HepG2 (cell line): ENCODE measurements around the gene UBE3B. TPM values are rescaled to one million over a fixed set of nuclear protein-coding genes. Genes with fewer than 3 reads are reported as not detected.

Experiments
- CSRNP2 ChIP-seq: sonication (generic); formaldehyde crosslinking; conservative IDR thresholded peaks from 2 replicates; pipeline ENCODE4 v1.8.0; 2022; ENCODE audit warnings: low read depth, missing genetic modification reagents
- KMT2A ChIP-seq: sonication (generic); formaldehyde crosslinking; IDR thresholded peaks from 2 replicates; pipeline ENCODE4 v1.4.0; 2020; ENCODE audit warnings: missing genetic modification reagents
- MED8 ChIP-seq: sonication (generic); formaldehyde crosslinking; IDR thresholded peaks from 2 replicates; pipeline ENCODE4 v1.8.1; 2023; ENCODE audit warnings: mild to moderate bottlenecking, missing genetic modification reagents; ENCODE audit not compliant: insufficient replicate concordance
- PAWR ChIP-seq: sonication (generic); formaldehyde crosslinking; IDR thresholded peaks from 2 replicates; pipeline ENCODE4 v1.4.0; 2020; ENCODE audit warnings: missing genetic modification reagents, mild to moderate bottlenecking, borderline replicate concordance
- POLR2G ChIP-seq: fragments of 200-400 bp; formaldehyde crosslinking; IDR thresholded peaks from 2 replicates; pipeline ENCODE4 v1.6.1; 2018; ENCODE audit warnings: mild to moderate bottlenecking, low read depth, low read length, moderate library complexity
- RFX3 ChIP-seq: IDR thresholded peaks from 2 replicates; pipeline ENCODE4 v1.6.1; 2016; ENCODE audit warnings: missing biosample characterization, missing genetic modification reagents
- TAF1 ChIP-seq: sonication (generic); formaldehyde crosslinking; IDR thresholded peaks from 2 replicates; pipeline ENCODE4 v1.4.0; 2020; ENCODE audit warnings: missing genetic modification reagents
- ZBTB1 ChIP-seq: sonication (generic); formaldehyde crosslinking; IDR thresholded peaks from 2 replicates; pipeline ENCODE4 v1.4.0; 2020; ENCODE audit warnings: missing genetic modification reagents, borderline replicate concordance
- ZBTB38 ChIP-seq: sonication (generic); formaldehyde crosslinking; IDR thresholded peaks from 2 replicates; pipeline ENCODE4 v1.5.1; 2020; ENCODE audit warnings: mild to moderate bottlenecking, missing genetic modification reagents
- ZNF253 ChIP-seq: sonication (generic); formaldehyde crosslinking; IDR thresholded peaks from 2 replicates; pipeline ENCODE4 v1.8.0; 2022; ENCODE audit warnings: mild to moderate bottlenecking, missing genetic modification reagents, borderline replicate concordance
- ZNF34 ChIP-seq: sonication (generic); formaldehyde crosslinking; IDR thresholded peaks from 2 replicates; pipeline ENCODE4 v1.4.0; 2020; ENCODE audit warnings: mild to moderate bottlenecking, missing genetic modification reagents, borderline replicate concordance
- ZNF7 ChIP-seq: IDR thresholded peaks from 2 replicates; pipeline ENCODE4 v1.6.1; 2016; ENCODE audit warnings: missing biosample characterization, missing genetic modification reagents
- ZNF740 ChIP-seq: sonication (generic); formaldehyde crosslinking; IDR thresholded peaks from 2 replicates; pipeline ENCODE4 v1.4.0; 2020; ENCODE audit warnings: missing genetic modification reagents
- polyA plus RNA-seq, 8 experiments: library from polyadenylated mRNA; depleted of rRNA in 3 of 8; stranded (reverse) in 7 of 8; unstranded in 1 of 8; fragments of >200 nt; fragmentation: Illumina TruSeq in 4 of 8; extraction: Trizol in 4 of 8; gene quantifications; 2 replicates each; pipeline versions ENCODE4 v1.2.1 to v1.2.3, GENCODE V29; 2011 to 2016; ENCODE audit warnings: low read depth in 4 of 8, missing spikeins in 1 of 8, mixed read lengths in 1 of 8; ENCODE audit not compliant: insufficient read depth in 1 of 8
- total RNA-seq, 5 experiments: library from RNA; depleted of rRNA; stranded (reverse); fragments of >200 nt; fragmentation: Illumina TruSeq; extraction: Trizol; gene quantifications; 2 replicates each; pipeline ENCODE4 v1.2.3, GENCODE V29; 2016; ENCODE audit warnings: low read depth in 1 of 5
- TF ChIP-seq, protein P1 (sequence below): sonication (generic); formaldehyde crosslinking; IDR thresholded peaks from 2 replicates; pipeline ENCODE4 v1.4.0; 2020; ENCODE audit warnings: mild to moderate bottlenecking, missing genetic modification reagents
- TF ChIP-seq, protein P2 (sequence below): sonication (generic); formaldehyde crosslinking; IDR thresholded peaks from 2 replicates; pipeline ENCODE4 v1.4.0; 2020; ENCODE audit warnings: missing genetic modification reagents, mild to moderate bottlenecking, borderline replicate concordance
- TF ChIP-seq, protein P3 (sequence below): sonication (generic); formaldehyde crosslinking; IDR thresholded peaks from 2 replicates; pipeline ENCODE4 v1.5.0; 2020; ENCODE audit warnings: mild to moderate bottlenecking, missing genetic modification reagents

UBE3B gene
- total and polyA plus RNA-seq, 2 of the 13 experiments (the other 11 are each of a cell fraction or from before 2014, with no cell fraction given) = 22.7 to 25.3 TPM

DNA sequence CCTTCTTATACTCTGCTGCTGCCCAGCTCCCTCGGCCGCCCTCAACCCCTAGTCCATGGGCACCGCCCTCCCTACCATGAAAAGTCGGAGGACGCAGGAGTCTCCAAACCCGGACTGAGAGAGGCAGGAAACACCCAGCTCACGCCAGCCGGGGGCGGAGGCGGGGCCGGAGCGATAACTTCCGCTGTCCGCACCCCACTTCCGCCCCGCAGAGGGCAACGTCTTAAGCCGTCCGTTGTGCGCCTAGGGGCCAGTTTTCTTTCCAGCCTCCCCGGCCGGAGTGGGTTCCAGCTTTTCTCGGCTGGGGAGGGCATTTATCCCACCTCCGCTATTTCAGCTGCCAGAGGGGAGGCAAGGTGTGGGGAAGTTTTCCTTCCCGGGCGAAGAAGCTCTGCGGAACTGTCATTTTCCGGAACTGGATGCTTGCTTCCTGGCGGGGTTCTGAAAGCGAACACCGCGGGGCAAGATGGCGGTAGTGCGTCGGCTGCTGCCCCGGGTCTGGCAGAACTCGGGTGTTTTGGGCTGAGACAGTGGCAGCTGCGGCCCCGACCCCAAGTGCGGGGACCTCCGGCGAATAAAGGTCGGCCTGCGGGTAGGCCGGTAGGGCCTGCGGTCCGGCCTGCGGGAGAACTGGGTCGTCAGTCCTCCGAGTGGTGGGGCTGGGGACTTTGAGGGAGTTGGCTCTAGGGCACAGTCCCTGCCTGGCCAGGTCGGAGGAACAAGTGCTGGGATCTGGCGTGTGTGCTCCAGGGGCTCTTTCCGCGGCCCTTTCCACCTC, at the start of gene UBE3B, which contains the start of gene KCTD10 (continued):
- TF ChIP-seq, protein P1, sequence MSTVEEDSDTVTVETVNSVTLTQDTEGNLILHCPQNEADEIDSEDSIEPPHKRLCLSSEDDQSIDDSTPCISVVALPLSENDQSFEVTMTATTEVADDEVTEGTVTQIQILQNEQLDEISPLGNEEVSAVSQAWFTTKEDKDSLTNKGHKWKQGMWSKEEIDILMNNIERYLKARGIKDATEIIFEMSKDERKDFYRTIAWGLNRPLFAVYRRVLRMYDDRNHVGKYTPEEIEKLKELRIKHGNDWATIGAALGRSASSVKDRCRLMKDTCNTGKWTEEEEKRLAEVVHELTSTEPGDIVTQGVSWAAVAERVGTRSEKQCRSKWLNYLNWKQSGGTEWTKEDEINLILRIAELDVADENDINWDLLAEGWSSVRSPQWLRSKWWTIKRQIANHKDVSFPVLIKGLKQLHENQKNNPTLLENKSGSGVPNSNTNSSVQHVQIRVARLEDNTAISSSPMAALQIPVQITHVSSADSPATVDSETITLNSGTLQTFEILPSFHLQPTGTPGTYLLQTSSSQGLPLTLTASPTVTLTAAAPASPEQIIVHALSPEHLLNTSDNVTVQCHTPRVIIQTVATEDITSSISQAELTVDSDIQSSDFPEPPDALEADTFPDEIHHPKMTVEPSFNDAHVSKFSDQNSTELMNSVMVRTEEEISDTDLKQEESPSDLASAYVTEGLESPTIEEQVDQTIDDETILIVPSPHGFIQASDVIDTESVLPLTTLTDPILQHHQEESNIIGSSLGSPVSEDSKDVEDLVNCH (CRISPR knock-in tag) = no peak
- TF ChIP-seq, protein P2, sequence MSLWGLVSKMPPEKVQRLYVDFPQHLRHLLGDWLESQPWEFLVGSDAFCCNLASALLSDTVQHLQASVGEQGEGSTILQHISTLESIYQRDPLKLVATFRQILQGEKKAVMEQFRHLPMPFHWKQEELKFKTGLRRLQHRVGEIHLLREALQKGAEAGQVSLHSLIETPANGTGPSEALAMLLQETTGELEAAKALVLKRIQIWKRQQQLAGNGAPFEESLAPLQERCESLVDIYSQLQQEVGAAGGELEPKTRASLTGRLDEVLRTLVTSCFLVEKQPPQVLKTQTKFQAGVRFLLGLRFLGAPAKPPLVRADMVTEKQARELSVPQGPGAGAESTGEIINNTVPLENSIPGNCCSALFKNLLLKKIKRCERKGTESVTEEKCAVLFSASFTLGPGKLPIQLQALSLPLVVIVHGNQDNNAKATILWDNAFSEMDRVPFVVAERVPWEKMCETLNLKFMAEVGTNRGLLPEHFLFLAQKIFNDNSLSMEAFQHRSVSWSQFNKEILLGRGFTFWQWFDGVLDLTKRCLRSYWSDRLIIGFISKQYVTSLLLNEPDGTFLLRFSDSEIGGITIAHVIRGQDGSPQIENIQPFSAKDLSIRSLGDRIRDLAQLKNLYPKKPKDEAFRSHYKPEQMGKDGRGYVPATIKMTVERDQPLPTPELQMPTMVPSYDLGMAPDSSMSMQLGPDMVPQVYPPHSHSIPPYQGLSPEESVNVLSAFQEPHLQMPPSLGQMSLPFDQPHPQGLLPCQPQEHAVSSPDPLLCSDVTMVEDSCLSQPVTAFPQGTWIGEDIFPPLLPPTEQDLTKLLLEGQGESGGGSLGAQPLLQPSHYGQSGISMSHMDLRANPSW (CRISPR knock-in tag) = no peak
- TF ChIP-seq ZBTB1 (CRISPR knock-in tag) = no peak
- no peak for TF ChIP-seq ZNF7 (CRISPR knock-in tag)
- peak; percentile 94 for TF ChIP-seq MED8
- no peak for TF ChIP-seq PAWR (CRISPR knock-in tag)
- no peak for TF ChIP-seq CSRNP2 (CRISPR knock-in tag)
- 0 out of 2 replicates have a peak, but pooled peaks have one; percentile 76 for TF ChIP-seq ZNF34 (CRISPR knock-in tag)
- TF ChIP-seq, protein P3, sequence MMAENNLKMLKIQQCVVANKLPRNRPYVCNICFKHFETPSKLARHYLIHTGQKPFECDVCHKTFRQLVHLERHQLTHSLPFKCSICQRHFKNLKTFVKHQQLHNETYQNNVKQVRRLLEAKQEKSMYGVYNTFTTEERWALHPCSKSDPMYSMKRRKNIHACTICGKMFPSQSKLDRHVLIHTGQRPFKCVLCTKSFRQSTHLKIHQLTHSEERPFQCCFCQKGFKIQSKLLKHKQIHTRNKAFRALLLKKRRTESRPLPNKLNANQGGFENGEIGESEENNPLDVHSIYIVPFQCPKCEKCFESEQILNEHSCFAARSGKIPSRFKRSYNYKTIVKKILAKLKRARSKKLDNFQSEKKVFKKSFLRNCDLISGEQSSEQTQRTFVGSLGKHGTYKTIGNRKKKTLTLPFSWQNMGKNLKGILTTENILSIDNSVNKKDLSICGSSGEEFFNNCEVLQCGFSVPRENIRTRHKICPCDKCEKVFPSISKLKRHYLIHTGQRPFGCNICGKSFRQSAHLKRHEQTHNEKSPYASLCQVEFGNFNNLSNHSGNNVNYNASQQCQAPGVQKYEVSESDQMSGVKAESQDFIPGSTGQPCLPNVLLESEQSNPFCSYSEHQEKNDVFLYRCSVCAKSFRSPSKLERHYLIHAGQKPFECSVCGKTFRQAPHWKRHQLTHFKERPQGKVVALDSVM (CRISPR knock-in tag) = peak; percentile 55; the same call in 1 of the 2 replicates
- TF ChIP-seq KMT2A (CRISPR knock-in tag) = peak; percentile 86
- peak; percentile 90 for TF ChIP-seq POLR2G
- 0 out of 2 replicates have a peak, but pooled peaks have one; percentile 23 for TF ChIP-seq ZNF740
- TF ChIP-seq ZBTB38 (CRISPR knock-in tag) = peak; percentile 46; the same call in 1 of the 2 replicates
- TF ChIP-seq TAF1 (CRISPR knock-in tag) = peak; percentile 99
- TF ChIP-seq RFX3 (CRISPR knock-in tag) = no peak
- TF ChIP-seq ZNF253 (CRISPR knock-in tag) = no peak; the same call in 1 of the 2 replicates
